GM18520 (cell line): Measurements from ENCODE around the gene DGKD.
A peak's percentile ranks its signal among the peaks of the same experiment; 100 is the strongest.
"Not testable (repeated sequence)": the region's sequence is repeated elsewhere in the genome, so short reads cannot be mapped to it uniquely, and the experiment has no call there.

Experiments used
- ATAC-seq: cut with Tn5 transposase; IDR thresholded peaks from one replicate; pipeline ENCODE4 v1.9.1; 2021; ENCODE audit not compliant: unreplicated experiment

DGKD gene

GRCh38 chr2:233384811-233385488, 30.7 kb downstream of the DGKD start:
- ATAC-seq: no peak

GRCh38 chr2:233385489-233386044, 31.3 kb downstream of the DGKD start:
- ATAC-seq: peak; percentile 42

DNA sequence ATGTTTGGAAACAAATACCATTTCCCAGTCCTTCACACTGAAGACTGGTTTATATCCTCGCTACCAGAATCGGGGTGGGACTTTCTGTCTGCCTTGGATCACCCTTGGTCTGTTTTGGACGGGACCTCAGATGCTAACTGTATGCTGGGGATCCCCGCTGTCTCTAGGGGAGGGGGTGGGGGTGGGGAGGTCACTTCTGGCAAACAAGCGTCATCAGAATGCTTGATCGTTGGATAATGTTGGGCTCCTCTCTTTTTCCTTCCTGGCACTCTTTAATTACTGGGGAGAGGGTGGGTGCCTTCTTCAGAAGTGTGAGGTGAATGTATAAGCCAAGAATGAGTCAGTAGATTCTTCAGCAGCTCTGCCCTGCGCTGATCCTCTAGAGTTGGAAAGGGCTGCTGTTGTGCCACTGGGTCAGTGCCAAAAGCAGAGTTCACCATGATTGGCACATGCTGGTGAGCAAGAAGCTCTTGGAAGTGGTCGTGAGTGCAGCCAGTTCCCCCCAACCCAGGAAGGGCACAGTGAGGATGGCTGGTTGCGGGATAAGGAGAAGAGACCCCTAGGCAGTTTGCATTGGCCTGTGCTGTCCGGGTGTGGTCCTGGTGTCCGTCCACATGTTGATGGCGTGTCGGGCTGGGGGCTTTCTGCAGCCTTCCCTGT, 32.2 kb downstream of the DGKD start:
- no peak for ATAC-seq

GRCh38 chr2:233387225-233387624, 32.9 kb downstream of the DGKD start:
- ATAC-seq: no peak

DNA sequence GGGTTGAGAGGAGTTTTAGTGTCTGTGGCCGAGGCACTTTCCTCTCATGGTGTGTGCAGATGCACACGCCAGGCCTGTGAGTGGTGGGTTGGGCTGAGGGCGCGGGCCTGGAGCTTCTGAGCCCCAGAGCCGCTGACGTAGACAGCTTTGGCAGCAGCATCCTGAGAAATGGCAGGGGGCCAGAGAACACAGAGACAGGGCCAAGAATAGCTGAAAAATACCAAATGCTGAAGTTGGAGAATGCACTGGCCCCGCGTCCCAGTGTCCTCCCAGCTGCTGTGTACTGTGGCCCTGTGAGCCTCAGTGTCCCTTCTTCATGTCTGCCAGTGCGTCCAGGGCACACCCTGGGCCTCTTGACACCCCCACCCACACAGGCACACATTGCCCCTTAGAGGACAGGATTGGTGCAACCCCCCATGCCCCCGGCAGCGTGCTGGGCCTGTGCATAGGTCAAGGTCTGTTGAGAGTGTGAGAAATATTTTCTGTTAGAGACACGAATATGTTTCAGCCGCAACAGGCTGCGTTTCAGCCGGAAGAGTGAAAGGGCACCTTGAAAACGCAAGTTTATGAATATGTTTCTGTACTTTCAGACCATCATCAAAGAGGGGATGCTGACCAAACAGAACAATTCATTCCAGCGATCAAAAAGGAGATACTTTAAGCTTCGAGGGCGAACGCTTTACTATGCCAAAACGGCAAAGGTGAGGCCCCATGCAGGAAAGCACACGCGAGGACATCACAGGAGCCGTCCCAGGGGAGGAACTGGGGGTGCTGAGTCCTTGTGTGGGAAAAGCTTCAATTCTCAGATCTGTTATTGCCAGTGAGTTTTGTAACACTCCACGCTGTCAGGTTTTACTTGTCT, 33.6 kb downstream of the DGKD start:
- no peak for ATAC-seq

GRCh38 chr2:233389601-233390125, 35.4 kb downstream of the DGKD start:
- no peak for ATAC-seq

GRCh38 chr2:233395687-233396086, 41.4 kb downstream of the DGKD start:
- ATAC-seq: no peak

DNA sequence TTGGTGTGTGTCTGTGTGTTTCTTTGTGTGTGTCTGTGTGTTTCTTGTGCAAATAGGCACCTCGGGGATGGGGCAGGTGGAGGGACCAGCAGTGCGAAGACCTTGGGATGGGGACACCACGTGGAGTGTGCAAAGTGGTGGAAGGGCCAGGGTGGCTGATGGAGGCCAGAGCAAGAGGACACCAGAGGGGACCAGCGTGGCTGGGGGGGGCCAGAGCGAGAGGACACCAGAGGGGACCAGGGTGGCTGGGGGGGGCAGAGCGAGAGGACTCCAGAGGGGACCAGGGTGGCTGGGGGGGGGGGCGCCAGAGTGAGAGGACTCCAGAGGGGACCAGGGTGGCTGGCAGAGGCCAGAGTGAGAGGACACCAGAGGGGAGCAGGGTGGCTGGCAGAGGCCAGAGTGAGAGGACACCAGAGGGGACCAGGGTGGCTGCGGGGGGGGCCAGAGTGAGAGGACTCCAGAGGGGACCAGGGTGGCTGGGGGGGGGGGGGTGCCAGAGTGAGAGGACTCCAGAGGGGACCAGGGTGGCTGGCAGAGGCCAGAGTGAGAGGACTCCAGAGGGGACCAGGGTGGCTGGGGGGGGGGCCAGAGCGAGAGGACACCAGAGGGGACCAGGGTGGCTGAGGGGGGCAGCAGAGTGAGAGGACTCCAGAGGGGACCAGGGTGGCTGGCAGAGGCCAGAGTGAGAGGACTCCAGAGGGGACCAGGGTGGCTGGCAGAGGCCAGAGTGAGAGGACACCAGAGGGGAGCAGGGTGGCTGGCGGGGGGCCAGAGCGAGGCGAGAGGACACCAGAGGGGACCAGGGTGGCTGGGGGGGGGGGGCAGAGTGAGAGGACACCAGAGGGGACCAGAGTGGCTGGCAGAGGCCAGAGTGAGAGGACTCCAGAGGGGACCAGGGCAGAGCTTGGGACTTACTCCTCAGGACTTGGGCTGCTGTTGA, 42.7 kb downstream of the DGKD start:
- not testable (repeated sequence) for ATAC-seq

- no peak for ATAC-seq
These were observed 45.3 kb downstream of the DGKD start for GRCh38 chr2:233399306-233400225.

- no peak for ATAC-seq
These were observed 46.0 kb downstream of the DGKD start for GRCh38 chr2:233400341-233400740.

DNA sequence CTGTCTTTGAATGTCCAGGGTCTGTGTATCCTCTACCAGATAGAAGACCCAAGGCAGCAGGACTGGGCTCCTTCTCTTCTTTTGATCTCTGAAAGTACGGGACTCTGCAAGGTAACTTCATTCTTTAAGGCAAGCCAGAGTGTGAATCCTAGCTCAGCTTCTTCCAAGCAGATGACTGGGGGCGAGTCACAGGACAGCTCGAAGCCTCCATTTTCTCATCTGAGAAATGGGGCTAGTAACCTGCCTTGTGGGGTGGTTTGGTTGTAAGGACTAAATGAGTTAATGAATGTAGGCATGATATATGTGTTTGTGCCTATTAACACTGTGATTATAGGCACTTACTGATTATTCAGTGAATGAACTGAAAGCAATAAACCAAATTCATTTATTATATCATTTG, 46.7 kb downstream of the DGKD start:
- no peak for ATAC-seq

- no peak for ATAC-seq
These were observed 48.1 kb downstream of the DGKD start for GRCh38 chr2:233402346-233402745.

GRCh38 chr2:233402789-233403188, 48.5 kb downstream of the DGKD start:
- ATAC-seq: no peak

DNA sequence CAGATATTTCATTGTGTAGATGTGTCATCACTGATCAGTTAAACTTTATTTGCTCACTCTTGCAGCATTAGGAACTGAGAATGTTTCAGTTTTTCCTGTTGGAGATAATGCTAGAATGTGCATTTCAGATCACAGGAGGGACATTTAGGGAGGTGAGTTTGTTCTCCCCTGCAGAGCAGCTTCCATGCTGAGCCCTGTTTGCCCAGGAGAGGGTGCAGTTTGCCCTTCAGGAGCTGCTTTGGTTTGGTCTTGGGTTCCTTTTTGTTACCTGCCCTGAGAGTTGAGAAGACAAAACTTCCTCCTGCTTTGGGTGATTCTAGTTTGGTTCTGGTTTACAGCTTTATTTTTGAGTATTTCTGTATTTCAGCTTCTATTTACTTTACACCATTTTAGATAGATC, 49.9 kb downstream of the DGKD start:
- no peak for ATAC-seq

GRCh38 chr2:233406865-233407264, 52.6 kb downstream of the DGKD start:
- ATAC-seq: no peak

DNA sequence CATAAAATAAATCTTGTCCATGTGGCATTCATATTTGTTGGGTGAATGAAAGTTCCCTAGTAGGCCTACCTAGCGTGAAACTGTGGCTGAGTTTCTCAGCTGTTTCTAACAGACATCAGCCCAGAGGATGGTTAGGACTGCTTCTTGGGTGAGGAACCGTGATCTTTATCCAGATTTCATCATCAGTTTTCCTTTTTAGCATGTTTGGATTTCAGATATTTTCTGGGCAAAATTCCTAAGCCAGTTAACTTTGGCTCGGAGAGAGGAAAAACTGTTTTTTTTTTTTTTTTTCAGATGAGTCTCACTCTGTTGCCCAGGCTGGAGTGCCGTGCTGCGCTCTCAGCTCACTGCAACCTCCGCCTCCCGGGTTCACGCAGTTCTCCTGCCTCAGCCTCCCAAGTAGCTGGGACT, 53.5 kb downstream of the DGKD start:
- ATAC-seq: no peak

- ATAC-seq: no peak
These were observed 54.3 kb downstream of the DGKD start for GRCh38 chr2:233408366-233409285.
